Measurements from ENCODE around the gene LRPAP1. TPM values are rescaled to one million over a fixed set of nuclear protein-coding genes. Genes with fewer than 3 reads are reported as not detected.
A peak's percentile ranks its signal among the peaks of the same experiment; 100 is the strongest.

Gene LRPAP1
- polyA plus RNA-seq, 1 donor from 2014 or later: 91.1 TPM

GRCh38 chr4:3530663-3531254 is 1.5 kb downstream of the LRPAP1 start:
- peak overlapping the region; percentile 87 for H3K4me2 ChIP-seq (ENCODE audit: low read length)
- no peaks in the 10 kb centered on the region for H3K27me3 ChIP-seq (ENCODE audit: insufficient read depth, low read depth, low read length)
- H3K27ac ChIP-seq (ENCODE audit: low read length): no peak overlapping the region
- H3K9me3 ChIP-seq (ENCODE audit: low read length): no peaks in the 10 kb centered on the region
- no peaks in the 10 kb centered on the region for H3F3A ChIP-seq (ENCODE audit: insufficient read depth, low read length, poor library complexity, severe bottlenecking)
- TF ChIP-seq TAF1 (IDR thresholded peaks at IDR 0.05; ENCODE audit: low read depth) (no peak), EZH2 (IDR thresholded peaks at IDR 0.05; ENCODE audit: borderline replicate concordance, insufficient read depth, low read length, poor library complexity, severe bottlenecking) (no peak), POLR2AphosphoS5 (IDR thresholded peaks at IDR 0.05) (no peak), MXI1 (conservative IDR thresholded peaks at IDR 0.05; ENCODE audit: poor library complexity, severe bottlenecking) (no peak), EP300 (conservative IDR thresholded peaks at IDR 0.05; ENCODE audit: poor library complexity, severe bottlenecking) (no peak), RAD21 (conservative IDR thresholded peaks at IDR 0.05) (no peak), SMC3 (conservative IDR thresholded peaks at IDR 0.05; ENCODE audit: poor library complexity) (no peak)
- TF ChIP-seq, protein P1, sequence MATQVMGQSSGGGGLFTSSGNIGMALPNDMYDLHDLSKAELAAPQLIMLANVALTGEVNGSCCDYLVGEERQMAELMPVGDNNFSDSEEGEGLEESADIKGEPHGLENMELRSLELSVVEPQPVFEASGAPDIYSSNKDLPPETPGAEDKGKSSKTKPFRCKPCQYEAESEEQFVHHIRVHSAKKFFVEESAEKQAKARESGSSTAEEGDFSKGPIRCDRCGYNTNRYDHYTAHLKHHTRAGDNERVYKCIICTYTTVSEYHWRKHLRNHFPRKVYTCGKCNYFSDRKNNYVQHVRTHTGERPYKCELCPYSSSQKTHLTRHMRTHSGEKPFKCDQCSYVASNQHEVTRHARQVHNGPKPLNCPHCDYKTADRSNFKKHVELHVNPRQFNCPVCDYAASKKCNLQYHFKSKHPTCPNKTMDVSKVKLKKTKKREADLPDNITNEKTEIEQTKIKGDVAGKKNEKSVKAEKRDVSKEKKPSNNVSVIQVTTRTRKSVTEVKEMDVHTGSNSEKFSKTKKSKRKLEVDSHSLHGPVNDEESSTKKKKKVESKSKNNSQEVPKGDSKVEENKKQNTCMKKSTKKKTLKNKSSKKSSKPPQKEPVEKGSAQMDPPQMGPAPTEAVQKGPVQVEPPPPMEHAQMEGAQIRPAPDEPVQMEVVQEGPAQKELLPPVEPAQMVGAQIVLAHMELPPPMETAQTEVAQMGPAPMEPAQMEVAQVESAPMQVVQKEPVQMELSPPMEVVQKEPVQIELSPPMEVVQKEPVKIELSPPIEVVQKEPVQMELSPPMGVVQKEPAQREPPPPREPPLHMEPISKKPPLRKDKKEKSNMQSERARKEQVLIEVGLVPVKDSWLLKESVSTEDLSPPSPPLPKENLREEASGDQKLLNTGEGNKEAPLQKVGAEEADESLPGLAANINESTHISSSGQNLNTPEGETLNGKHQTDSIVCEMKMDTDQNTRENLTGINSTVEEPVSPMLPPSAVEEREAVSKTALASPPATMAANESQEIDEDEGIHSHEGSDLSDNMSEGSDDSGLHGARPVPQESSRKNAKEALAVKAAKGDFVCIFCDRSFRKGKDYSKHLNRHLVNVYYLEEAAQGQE (IDR thresholded peaks at IDR 0.05; ENCODE audit: borderline replicate concordance): no peak
- TF ChIP-seq, protein P2, sequence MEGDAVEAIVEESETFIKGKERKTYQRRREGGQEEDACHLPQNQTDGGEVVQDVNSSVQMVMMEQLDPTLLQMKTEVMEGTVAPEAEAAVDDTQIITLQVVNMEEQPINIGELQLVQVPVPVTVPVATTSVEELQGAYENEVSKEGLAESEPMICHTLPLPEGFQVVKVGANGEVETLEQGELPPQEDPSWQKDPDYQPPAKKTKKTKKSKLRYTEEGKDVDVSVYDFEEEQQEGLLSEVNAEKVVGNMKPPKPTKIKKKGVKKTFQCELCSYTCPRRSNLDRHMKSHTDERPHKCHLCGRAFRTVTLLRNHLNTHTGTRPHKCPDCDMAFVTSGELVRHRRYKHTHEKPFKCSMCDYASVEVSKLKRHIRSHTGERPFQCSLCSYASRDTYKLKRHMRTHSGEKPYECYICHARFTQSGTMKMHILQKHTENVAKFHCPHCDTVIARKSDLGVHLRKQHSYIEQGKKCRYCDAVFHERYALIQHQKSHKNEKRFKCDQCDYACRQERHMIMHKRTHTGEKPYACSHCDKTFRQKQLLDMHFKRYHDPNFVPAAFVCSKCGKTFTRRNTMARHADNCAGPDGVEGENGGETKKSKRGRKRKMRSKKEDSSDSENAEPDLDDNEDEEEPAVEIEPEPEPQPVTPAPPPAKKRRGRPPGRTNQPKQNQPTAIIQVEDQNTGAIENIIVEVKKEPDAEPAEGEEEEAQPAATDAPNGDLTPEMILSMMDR (IDR thresholded peaks at IDR 0.05; ENCODE audit: poor library complexity, severe bottlenecking): no peak
- H3K4me3 ChIP-seq (ENCODE audit: low read length): peak overlapping the region; percentile 89
- peaks cover 24% of the 10 kb centered on the region for H3K79me2 ChIP-seq (replicated peaks; ENCODE audit: insufficient read depth, low read length)
- H3K36me3 ChIP-seq (ENCODE audit: insufficient read depth, low read length): no peaks in the 10 kb centered on the region
- no peak overlapping the region for H2AFZ ChIP-seq (ENCODE audit: low read depth, low read length)
- no peaks in the 10 kb centered on the region for H3K9me2 ChIP-seq (ENCODE audit: insufficient read depth, low read length)
- peak overlapping the region; percentile 80 for H3K9ac ChIP-seq (ENCODE audit: low read length)
- no peaks in the 10 kb centered on the region for H4K20me1 ChIP-seq (ENCODE audit: insufficient read depth)

DNA sequence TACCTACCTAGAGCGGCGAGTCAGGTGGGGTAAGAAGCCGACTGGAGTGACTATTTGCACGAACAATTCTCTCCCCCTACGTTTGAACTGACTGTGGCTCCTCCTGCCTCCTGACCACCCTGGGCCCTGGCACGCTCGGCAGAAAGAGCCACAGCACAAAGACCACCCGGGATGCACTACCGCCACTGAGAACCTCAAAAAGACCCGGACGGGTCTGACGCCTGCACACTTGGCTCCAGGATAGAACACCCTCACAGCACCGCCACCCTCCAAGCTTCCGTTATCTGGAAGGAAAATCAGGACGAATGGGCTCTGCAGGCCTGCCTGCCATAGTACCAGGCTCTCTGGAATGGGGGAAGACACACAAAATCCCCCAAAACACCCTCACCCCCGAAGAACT is 2.2 kb downstream of the LRPAP1 start:
- no peaks in the 10 kb centered on the region for H4K20me1 ChIP-seq (ENCODE audit: insufficient read depth)
- H3K9me2 ChIP-seq (ENCODE audit: insufficient read depth, low read length): no peaks in the 10 kb centered on the region
- H3K36me3 ChIP-seq (ENCODE audit: insufficient read depth, low read length): no peaks in the 10 kb centered on the region
- TF ChIP-seq POLR2AphosphoS5 (IDR thresholded peaks at IDR 0.05) (no peak), EP300 (conservative IDR thresholded peaks at IDR 0.05; ENCODE audit: poor library complexity, severe bottlenecking) (no peak), RAD21 (conservative IDR thresholded peaks at IDR 0.05) (no peak)
- H3K79me2 ChIP-seq (replicated peaks; ENCODE audit: insufficient read depth, low read length): peaks cover 24% of the 10 kb centered on the region
- H3K9me3 ChIP-seq (ENCODE audit: low read length): no peaks in the 10 kb centered on the region
- no peaks in the 10 kb centered on the region for H3F3A ChIP-seq (ENCODE audit: insufficient read depth, low read length, poor library complexity, severe bottlenecking)
- H3K27ac ChIP-seq (ENCODE audit: low read length): no peak overlapping the region
- H3K4me3 ChIP-seq (ENCODE audit: low read length): peak overlapping the region; percentile 89
- no peaks in the 10 kb centered on the region for H3K27me3 ChIP-seq (ENCODE audit: insufficient read depth, low read depth, low read length)
- H3K4me2 ChIP-seq (ENCODE audit: low read length): no peak overlapping the region
- H3K9ac ChIP-seq (ENCODE audit: low read length): no peak overlapping the region
- no peak overlapping the region for H2AFZ ChIP-seq (ENCODE audit: low read depth, low read length)
